WTC11 (cell line): ENCODE data around the gene MARK3. TPM values are rescaled to one million over a fixed set of nuclear protein-coding genes. Genes with fewer than 3 reads are reported as not detected.
A peak's percentile ranks its signal among the peaks of the same experiment; 100 is the strongest.

ENCODE experiments used
- ATAC-seq: fragments of 200-7000 bp; cut with Tn5 transposase; 2 replicates; pipeline ENCODE4 v1.10.0; 2021; ENCODE audit warnings: mild to moderate bottlenecking, moderate library complexity
- CTCF ChIA-PET: fragments of 300-600 bp; sonication (Branson Sonifier 250); formaldehyde crosslinking; loops from one replicate; lab custom pipeline; 2021; ENCODE audit warnings: antibody characterized with exemption; lab: Charles Lee
- POLR2A ChIA-PET: fragments of 350-600 bp; sonication (Branson Sonifier 250); formaldehyde crosslinking; loops from one replicate; lab custom pipeline; 2021; ENCODE audit warnings: antibody characterized with exemption; lab: Charles Lee
- DNase-seq: peaks from one replicate; pipeline ENCODE4 v3.0.0; 2021; ENCODE audit warnings: low spot score
- H3K27ac Mint-ChIP-seq: 2 replicates; pipeline ENCODE4 v1.8.0; 2021; ENCODE audit warnings: mixed read lengths
- H3K27me3 Mint-ChIP-seq: 2 replicates; pipeline ENCODE4 v1.8.0; 2021; ENCODE audit warnings: low read depth, mild to moderate bottlenecking, moderate library complexity, mixed read lengths
- H3K36me3 Mint-ChIP-seq: 2 replicates; pipeline ENCODE4 v1.8.0; 2021; ENCODE audit warnings: mixed read lengths
- H3K4me1 Mint-ChIP-seq: 2 replicates; pipeline ENCODE4 v1.8.0; 2022; ENCODE audit warnings: mixed read lengths
- H3K4me3 Mint-ChIP-seq: 2 replicates; pipeline ENCODE4 v1.8.0; 2021; ENCODE audit warnings: mild to moderate bottlenecking, moderate library complexity, mixed read lengths
- H3K9me3 Mint-ChIP-seq: 2 replicates; pipeline ENCODE4 v1.8.0; 2021; ENCODE audit warnings: mixed read lengths
- AR ChIP-seq: fragments of 250-450 bp; sonication (Bioruptor Pico); IDR thresholded peaks from 2 replicates; pipeline ENCODE4 v1.9.0; 2021; ENCODE audit warnings: mild to moderate bottlenecking
- ATF2 ChIP-seq: sonication (generic); formaldehyde crosslinking; IDR thresholded peaks from 2 replicates; pipeline ENCODE4 v1.8.1; 2022; ENCODE audit warnings: low read depth, missing genetic modification reagents, borderline replicate concordance
- ETV6 ChIP-seq: sonication (generic); formaldehyde crosslinking; IDR thresholded peaks from 2 replicates; pipeline ENCODE4 v1.8.1; 2022; ENCODE audit warnings: mild to moderate bottlenecking, missing genetic modification reagents
- FOXP1 ChIP-seq: sonication (generic); formaldehyde crosslinking; IDR thresholded peaks from 2 replicates; pipeline ENCODE4 v1.8.0; 2022; ENCODE audit warnings: missing genetic modification reagents, mild to moderate bottlenecking, moderate library complexity, borderline replicate concordance
- FOXP4 ChIP-seq: sonication (generic); formaldehyde crosslinking; IDR thresholded peaks from 2 replicates; pipeline ENCODE4 v1.8.0; 2022; ENCODE audit warnings: mild to moderate bottlenecking, missing genetic modification reagents
- GTF2I ChIP-seq: fragments of 250-450 bp; sonication (Bioruptor Pico); conservative IDR thresholded peaks from 2 replicates; pipeline ENCODE4 v1.4.0; 2021; ENCODE audit warnings: mild to moderate bottlenecking
- IRF2 ChIP-seq: sonication (generic); formaldehyde crosslinking; IDR thresholded peaks from 2 replicates; pipeline ENCODE4 v1.8.0; 2022; ENCODE audit warnings: low read depth, missing genetic modification reagents, borderline replicate concordance
- MLX ChIP-seq: sonication (generic); formaldehyde crosslinking; IDR thresholded peaks from 2 replicates; pipeline ENCODE4 v1.8.1; 2023; ENCODE audit warnings: mild to moderate bottlenecking, missing genetic modification reagents, moderate library complexity
- MYBL2 ChIP-seq: sonication (generic); formaldehyde crosslinking; IDR thresholded peaks from 2 replicates; pipeline ENCODE4 v1.8.1; 2023; ENCODE audit warnings: mild to moderate bottlenecking, moderate library complexity, missing genetic modification reagents
- RORB ChIP-seq: fragments of 250-450 bp; sonication (Bioruptor Pico); IDR thresholded peaks from 2 replicates; pipeline ENCODE4 v1.9.0; 2021; ENCODE audit warnings: mild to moderate bottlenecking
- SP1 ChIP-seq: sonication (generic); formaldehyde crosslinking; conservative IDR thresholded peaks from 2 replicates; pipeline ENCODE4 v1.8.1; 2022; ENCODE audit warnings: missing genetic modification reagents
- ZNF219 ChIP-seq: sonication (generic); formaldehyde crosslinking; IDR thresholded peaks from 2 replicates; pipeline ENCODE4 v1.8.0; 2023; ENCODE audit warnings: missing genetic modification reagents, mild to moderate bottlenecking, borderline replicate concordance
- ZNF281 ChIP-seq: sonication (generic); formaldehyde crosslinking; IDR thresholded peaks from 2 replicates; pipeline ENCODE4 v1.8.0; 2023; ENCODE audit warnings: mild to moderate bottlenecking, missing genetic modification reagents
- ZNF317 ChIP-seq: sonication (generic); formaldehyde crosslinking; IDR thresholded peaks from 2 replicates; pipeline ENCODE4 v1.8.1; 2023; ENCODE audit warnings: low read depth, mild to moderate bottlenecking, moderate library complexity, missing genetic modification reagents, borderline replicate concordance
- ZNF416 ChIP-seq: fragments of 250-450 bp; sonication (Bioruptor Pico); IDR thresholded peaks from 2 replicates; pipeline ENCODE4 v1.9.0; 2021; ENCODE audit warnings: mild to moderate bottlenecking, inconsistent platforms
- ZNF512 ChIP-seq: sonication (generic); formaldehyde crosslinking; IDR thresholded peaks from 2 replicates; pipeline ENCODE4 v1.8.1; 2022; ENCODE audit warnings: missing genetic modification reagents, borderline replicate concordance
- total RNA-seq: library from RNA; stranded (reverse); gene quantifications from 3 replicates; pipeline ENCODE4 v1.2.3, GENCODE V29; 2021

Gene MARK3
- total RNA-seq, 1 experiment from 2014 or later, result 93.7 TPM

- ChIA-PET CTCF (interaction anchor here (0.5 to 5.8 kb wide), 5 partner anchors 10 to 133 kb away, joined by 4 to 46 read pairs (median 25); no protein-coding TSS in a partner anchor), POLR2A (interaction anchor here (0.6 to 0.9 kb wide), 2 partner anchors 9 to 10 kb away, joined by 3 read pairs; no protein-coding TSS in a partner anchor)
- TF ChIP-seq RORB (CRISPR knock-in tag), result no peak
- TF ChIP-seq AR, result no peak
- no peak for TF ChIP-seq MYBL2 (CRISPR knock-in tag)
- no peak for TF ChIP-seq ZNF317 (CRISPR knock-in tag)
- no peak for TF ChIP-seq ATF2 (CRISPR knock-in tag)
- no peak for TF ChIP-seq FOXP1 (CRISPR knock-in tag)
- TF ChIP-seq ZNF219 (CRISPR knock-in tag), result no peak
- TF ChIP-seq MLX (CRISPR knock-in tag), result no peak
- TF ChIP-seq ZNF512, result no peak
- TF ChIP-seq SP1 (CRISPR knock-in tag), result no peak
- no peak for TF ChIP-seq ZNF416 (CRISPR knock-in tag)
- TF ChIP-seq ETV6 (CRISPR knock-in tag), result no peak
- TF ChIP-seq IRF2 (CRISPR knock-in tag), result no peak
- no peak for TF ChIP-seq GTF2I (CRISPR knock-in tag)
- no peak for TF ChIP-seq ZNF281 (CRISPR knock-in tag)
- TF ChIP-seq FOXP4 (CRISPR knock-in tag), result no peak
- no peaks in the 10 kb centered on the region for H3K9me3 Mint-ChIP-seq
- H3K36me3 Mint-ChIP-seq, result no peaks in the 10 kb centered on the region
- DNase-seq (no peak), ATAC-seq (no peak)
- peak overlapping the region; percentile 93; the same call in 1 of the 2 replicates for H3K4me3 Mint-ChIP-seq
- no peak overlapping the region for H3K27ac Mint-ChIP-seq
- H3K4me1 Mint-ChIP-seq, result peaks cover 15% of the 10 kb centered on the region
- H3K27me3 Mint-ChIP-seq, result peaks cover under 1% of the 10 kb centered on the region
Observed at GRCh38 chr14:103530831-103531230, 145.6 kb downstream of the MARK3 start.
